ENCODE data around the gene TMEM179B.

Gene TMEM179B

DNA sequence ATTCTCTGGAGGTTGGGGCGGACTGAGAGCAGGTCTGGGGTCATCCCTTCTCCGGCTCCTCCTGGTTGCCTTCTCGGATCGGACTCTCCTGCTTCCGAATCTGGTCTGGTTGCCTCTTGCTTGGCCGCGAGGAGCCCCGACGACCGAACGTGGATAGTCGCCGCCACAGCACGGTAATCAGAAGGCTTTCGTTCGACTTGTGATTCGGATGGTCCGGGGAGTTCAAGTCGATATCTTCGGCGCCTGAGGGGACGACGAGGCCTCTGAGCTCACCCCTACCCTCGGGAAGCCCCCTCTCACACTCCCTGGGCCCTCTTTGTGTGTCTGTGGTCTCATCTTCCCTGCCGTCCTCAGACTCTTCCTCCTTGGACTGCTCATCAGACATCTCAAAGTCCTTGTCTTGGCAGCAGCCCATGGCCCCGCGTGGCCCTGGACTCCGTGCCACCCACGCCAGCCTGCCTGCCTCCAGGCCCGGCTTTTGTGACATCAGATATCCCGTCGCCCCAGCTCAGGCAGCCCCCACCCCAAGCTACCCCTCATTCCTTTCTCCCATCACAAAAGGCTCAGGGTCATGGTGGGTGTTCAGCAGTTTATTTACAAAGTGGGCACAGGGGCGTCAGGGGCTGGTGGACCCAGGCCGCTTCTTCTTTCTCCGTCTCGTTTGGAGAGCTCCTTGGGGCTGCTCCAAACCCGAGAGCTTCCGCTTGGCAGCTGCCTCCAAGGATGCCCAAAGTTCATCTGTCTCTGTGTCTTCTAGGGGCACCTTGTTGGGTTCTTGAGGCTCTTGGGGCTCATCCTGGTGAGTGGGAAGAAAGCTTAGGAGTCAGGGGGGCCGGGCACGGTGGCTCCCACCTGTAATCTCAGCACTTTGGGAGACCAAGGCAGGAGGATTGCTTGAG is 45.4 kb downstream of the TMEM179B start, which contains the start of gene TEX54:
TEX54 (minus strand) TSS at position 506 of the 899 bp plus-strand sequence.
- DNase-seq (ENCODE audit: low read depth): no peak

GRCh38 chr11:62835336-62835735 is 48.1 kb downstream of the TMEM179B start:
- no peak for DNase-seq (ENCODE audit: low read depth)

DNA sequence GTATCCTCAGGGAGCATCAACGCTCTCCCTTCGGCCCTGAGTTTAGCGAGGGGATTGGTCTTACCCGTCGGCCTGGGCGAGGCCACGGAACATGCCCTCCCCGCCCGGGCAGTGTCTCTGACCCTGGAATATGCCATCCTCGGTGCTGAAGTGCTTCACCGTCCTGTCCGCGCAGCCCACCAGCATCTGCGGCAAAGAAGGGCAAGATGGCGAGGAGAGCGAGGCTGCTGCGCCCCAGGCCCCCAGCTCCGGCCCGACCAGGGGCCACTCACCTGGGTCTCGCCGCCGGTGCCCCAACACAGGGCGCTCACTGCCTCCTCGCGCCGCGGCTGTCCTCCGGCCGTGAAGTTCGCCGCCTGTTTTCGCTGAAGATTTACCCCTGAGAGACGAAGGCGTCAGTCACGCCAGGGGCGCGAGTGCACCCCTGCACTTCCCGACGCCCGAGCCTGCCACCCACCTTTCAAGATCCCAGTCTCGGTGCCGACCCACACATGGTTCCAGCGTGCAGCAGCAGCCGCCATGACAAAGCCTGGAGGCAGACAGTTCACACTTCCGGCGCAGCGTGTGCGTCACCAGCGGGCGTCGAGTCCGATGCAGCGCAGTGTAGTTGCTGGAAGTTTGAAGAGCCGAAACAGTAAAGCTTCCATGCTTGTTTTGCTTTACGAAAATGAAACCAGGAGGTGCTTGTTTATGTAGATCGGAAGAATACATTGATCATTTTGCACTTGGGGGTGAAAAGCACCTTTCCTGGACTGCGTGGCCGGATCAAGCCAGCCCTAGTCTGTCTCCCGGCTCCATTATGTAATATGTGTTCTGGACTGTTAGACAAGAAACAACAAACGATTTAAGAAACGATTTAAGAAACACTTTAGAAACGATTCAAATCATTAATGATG is 52.1 kb downstream of the TMEM179B start, which contains the start of gene WDR74:
WDR74 (minus strand) TSS at position 541 of the 896 bp plus-strand sequence; CDS start at position 521, 20 bp downstream.
- peak; percentile 87 for DNase-seq (ENCODE audit: low read depth)
